GM21528 (cell line): ENCODE data around the gene HDAC11.
A peak's percentile ranks its signal among the peaks of the same experiment; 100 is the strongest.
"Not testable (repeated sequence)": the region's sequence is repeated elsewhere in the genome, so short reads cannot be mapped to it uniquely, and the experiment has no call there.

Source experiments
- ATAC-seq: cut with Tn5 transposase; IDR thresholded peaks from one replicate; pipeline ENCODE4 v1.9.1; 2021; ENCODE audit warnings: mild to moderate bottlenecking, moderate library complexity; ENCODE audit not compliant: unreplicated experiment, low FRiP score

The HDAC11 gene

DNA sequence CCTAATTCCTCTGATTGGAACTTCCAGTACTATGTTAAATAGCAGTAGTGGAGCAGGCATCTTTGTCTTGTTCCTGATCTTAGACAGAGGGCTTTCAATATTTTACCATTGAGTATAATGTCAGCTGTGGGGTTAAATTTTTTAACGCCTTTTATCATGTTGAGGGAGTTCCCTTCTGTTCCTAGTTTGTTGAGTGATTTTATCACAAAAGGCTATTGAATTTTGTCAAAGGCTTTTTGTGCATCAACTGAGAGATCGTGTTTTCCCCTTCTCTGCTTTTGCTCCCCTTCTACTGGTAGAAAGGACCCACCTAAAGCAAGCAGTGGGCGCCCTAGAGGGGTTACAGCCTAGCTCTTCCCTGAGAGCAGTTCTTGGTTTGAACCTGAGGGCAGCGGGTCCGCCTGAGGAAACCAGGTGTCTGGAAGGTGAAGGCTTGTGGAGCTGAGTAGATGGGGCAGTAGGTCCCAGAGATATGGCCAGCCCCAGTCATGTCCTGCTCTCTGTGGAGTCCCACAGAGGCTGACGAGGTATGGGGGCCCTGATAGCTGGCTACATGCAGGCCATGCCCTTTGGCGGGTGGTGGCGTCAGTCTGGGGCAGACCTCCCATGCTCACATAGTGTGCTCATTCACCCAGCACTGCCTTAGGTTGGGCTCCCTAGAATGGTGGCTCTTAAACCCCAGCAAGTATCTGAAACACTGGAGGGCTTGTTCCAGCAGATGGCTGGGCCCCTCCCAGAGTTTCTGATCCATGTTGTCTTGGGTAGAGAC is 11.3 kb downstream of the HDAC11 start:
- ATAC-seq, result no peak

DNA sequence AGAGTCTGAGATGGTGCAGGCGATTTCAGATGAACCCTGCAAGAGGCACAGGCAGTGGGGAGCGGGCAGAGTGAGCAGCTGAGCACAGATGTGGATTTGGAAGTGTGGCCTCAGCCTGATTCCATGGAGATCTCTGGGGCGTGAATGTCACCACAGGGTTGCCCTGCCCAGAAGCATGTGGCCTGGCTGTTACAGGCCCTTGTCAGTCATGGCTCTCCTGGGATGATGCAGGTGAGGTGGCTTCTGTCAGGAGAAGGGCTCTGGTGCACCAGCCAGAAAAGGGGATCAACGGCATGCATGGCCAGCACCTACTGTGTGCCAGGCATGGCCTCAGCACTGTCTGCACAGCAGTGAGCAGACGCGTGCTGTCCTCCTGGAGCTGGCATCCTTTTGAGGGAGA is 11.9 kb downstream of the HDAC11 start:
- no peak for ATAC-seq

DNA sequence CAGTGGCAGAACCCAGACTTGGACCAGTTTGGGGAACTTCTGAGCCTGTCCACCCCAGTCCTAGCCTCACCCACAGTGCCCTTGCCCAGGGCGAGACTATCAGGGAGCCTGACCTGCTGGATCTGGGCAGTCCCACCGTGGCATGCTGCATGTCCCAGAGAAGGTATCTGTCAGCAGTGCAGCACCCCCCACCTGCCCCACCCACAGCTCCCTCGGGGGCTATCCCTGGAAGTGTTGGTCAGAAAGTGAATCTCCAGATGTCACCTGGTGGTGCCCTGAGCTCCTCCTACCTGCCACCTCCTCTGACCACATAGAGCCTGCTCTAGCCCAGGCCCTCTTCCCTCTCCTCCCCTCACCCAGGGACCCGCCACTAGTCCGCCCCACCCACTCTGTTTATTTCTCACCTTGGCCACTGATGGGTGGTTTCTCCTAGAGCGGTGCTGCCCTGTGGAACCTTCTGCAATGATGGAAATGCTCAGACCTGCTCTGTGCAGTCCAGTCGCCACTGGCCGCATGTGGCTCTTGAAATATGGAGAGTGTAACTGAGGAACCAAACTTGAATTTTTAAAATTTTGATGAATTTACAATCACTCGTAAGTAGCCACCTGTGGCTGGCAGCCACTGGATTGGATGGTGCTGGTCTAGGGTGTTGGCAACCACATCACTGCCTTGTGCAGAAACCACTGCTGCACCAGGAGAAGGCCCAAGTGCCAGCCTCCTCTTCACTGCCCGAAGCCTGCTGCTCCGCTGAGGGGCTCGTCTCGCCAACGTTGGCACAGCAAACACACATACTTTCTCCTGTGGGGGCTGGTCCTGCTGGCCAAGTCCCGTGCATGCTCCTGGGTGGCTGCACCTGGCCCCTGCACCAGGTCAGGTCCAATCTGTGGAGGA is 13.1 kb downstream of the HDAC11 start:
- ATAC-seq, result no peak

DNA sequence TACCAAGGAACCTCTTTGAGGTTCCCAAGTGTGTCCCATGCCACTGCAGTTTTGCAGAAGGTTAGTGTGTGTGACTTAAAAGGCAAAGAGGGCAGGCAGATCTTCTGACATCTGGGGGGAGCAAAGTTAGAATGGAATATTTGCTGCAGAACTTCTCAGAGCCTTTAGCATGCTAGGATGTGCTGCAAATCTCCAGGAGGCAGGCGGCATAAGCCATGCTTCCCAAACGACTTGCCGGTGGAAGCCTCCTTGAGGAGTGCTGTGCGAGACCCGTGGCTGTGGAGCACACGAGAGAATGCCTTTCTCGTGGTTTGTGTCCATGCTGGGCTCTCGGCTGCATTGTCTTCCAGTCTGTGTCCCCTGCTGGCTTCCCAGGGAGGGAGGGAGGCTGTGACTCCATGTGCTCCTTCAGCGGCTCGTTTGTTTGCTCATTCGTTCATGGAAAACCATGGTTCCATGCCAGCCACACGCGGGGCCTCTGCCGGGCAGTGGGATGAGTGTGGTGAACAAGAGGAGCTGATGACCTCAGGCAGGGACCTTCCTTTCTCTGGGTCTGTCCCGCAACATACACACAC is 13.8 kb downstream of the HDAC11 start:
- no peak for ATAC-seq

DNA sequence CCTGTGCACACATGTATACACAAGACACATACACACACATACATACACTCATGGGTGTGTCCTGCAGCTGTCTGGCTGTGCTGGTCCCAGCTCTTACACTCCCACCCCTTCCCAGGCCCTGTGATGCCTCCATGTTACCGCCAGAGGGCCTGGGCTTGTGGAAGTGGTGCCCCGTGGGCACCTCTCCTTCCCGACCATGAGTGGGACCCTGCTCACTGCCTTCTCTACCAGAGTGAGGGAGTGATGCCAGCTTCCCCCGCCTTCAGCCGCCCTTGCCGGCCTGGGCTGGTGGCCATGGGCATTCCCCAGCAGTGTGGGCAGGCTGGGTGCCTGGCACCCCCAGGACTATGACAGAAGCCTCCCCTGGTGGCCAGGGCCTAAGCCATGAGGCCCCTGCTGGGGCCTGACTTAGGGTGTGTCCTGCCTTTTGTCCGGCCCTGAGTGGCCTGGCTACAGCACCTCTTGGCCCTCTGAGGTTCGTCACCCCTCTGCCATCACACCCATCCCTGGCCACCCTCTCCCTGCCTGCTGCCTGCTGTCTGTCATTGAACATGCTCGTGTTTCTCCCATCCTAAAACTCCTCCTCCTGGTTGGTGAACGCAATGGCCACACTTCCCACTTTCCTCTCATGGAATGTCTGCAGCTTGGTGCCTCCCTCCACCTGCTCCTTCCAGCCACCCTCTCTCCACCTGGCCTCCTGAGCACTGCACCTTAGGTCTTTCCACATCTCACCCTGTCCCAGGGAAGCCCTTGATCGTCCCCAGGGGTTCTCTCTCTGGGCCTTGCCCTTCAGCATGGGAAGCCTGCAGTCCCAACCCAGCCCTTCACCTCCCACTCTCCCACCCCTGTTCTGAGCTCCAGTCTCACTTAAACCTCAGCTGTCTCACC is 14.6 kb downstream of the HDAC11 start:
- no peak for ATAC-seq

DNA sequence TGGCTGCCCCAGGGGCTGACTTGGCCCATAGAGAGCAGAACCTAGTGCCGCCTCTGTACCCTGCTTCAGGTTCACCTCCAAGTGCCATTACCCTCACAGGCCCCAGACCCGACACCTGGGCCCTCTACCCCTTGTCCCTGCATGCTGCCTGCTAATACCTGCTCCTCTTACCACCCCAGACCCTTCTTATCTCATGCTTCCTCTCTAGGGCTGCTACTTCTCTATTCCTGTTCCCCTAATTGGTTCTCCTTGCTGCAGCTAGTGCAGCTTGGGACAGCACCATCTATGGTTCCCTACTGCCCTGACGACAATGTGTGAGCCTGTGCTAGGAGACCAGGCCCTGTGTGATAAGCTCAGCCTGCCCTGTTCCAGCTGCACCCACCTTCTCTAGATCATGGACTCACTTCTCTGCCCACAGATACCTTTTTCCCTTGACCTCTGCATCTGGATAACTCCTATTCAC is 15.3 kb downstream of the HDAC11 start:
- no peak for ATAC-seq

DNA sequence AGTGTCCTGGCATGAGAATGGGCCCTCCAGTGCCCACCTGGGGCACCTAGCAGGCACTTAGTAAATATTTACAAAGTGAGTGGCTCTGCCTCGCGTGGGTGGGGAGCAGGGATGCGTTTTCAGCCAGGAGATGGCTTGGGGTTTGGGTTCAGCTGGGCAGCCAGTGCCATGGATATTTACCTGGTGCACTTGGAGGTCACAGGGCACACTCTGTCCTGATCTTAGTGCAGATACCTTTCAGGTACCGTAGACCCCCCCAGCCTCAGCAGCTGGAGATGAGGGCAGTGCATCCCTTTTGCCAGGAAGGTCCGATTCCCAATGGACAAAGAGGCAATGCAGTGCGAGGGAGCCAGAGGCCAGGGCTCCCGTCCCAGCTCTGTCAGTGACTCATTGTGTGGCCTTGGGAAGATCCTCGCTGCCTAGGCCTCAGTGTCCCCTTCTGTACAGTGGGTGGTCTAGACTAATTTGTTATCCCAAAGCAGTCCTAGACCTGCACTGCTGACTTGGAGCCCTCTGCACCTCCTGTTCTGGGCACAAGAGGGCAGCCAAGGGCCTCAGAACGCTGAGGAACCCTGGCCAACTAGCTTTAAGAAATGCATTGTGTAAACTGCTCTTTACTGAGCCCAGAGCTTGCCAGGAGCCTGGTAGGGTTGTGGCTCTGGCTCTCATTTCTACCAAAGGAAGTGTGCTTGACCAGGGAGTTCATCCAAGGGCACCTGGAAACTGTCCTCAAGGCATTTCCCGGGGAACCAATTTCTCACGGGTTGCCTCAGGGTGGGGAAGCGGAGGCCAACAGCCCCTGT is 16.0 kb downstream of the HDAC11 start:
- ATAC-seq, result peak; percentile 68

DNA sequence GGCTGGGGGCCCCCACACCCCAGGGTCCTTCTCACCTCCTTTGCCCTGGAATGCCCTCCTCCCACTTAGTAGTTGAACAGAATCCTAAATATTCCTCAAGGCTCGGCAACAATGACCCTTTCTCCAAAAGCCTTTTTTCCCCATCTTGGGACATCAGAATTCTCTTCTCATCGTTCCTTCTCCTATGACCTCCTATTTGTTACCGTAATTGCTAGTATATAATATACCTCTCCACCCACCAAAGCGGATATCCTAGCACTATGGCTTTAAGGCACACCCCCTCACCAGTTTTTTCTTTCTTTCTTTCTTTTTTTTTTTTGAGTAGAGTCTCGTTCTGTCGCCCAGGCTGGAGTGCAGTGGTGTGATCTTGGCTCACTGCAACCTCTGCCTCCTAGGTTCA is 16.8 kb downstream of the HDAC11 start:
- no peak for ATAC-seq

DNA sequence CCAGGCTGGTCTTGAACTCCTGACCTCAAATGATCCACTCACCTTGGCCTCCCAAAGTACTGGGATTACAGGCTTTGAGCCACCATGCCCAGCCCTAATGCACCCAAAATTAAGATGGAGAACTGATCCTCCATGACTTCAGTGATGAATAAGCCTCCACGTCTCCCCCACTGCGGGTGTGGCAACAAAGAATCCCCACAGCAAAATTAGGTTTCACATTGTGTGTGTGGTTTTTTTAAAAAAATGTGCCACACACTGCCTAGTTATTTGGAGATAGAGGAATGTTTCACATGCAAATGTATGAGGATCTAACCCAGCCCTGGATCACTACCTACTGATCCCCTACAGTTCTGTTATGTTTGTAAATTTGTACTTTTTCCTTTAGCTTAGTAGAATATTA is 17.3 kb downstream of the HDAC11 start:
- ATAC-seq, result no peak

DNA sequence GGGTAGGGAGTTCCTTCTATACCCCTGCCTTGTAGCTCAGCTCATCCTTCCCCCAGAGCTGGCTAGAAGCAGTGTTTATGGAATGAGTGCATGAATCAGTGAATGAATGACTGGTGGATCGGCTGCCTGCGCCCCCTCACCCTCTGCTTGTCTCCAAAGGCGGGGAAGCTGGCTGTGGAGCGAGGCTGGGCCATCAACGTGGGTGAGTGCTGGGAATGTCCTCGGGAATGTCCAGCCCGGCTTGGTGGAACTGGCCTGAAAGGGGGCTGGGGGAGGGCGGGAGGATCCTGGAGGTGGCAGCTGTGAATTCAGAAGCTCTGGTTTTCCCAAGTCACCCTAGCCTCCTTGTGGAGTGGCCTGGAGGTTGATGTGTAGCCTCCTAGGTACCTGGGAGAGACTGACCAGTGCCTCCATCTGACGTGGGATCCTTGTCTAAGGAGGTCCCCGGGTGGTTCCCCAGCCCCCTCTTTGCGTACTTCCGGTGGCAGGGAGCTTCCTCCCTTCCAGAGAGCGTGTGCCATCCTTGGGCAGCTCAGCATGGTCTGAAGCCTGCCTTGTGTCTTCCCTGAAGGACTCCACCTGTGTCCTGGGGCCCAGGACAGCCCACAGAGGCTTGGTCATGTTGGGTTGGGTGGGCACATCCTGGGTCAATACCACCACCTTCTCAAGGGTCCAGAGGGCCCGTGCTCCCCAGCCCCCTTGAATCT is 18.4 kb downstream of the HDAC11 start:
- no peak for ATAC-seq

DNA sequence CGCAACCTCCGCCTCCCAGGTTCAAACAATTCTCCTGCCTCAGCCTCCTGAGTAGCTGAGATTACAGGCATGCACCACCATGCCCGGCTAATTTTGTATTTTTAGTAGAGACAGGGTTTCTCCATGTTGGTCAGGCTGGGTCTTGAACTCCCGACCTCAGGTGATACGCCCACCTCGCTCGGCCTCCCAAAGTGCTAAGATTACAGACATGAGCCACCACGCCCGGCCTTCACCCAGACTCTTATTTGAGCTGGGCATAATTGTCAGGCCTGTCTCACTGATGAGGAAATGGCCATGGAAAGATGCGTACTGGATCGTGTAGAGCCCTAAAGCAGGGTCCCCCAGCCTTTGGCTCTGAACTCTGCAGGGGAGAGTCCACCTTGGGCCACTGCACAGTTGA is 19.1 kb downstream of the HDAC11 start:
- not testable (repeated sequence) for ATAC-seq

DNA sequence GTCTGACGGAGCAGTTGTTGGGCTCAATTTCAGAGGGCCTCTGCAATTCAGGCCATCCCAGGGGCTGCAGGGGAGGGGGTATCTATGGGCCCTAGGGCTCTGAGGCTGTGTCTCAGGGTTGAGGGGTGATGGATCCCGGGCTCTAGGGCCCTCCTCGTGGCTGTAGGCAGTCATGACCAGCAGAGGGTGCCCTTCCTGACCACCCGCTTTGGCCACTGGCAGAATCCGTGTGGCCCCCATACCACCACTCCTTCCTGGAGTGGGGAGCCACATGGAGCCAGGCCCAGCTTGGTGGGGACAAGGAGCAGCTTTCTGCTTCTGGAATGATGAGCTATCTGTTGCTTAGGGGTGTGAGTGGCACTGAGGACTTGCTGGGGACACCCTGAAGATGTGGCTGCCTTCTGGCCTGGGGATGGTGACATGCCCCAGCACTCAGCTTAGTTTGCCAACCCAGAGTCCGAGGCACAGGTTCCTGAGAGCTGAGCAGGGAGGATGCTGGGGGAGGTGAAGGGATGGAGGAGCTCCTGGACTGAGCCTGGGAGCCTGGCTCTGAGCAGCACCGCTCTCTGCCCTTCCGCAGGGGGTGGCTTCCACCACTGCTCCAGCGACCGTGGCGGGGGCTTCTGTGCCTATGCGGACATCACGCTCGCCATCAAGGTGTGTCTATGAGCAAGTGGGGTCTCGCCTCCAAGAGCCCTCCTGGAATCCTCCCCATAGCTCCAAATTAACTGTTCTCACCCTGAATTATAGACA is 20.2 kb downstream of the HDAC11 start:
- no peak for ATAC-seq

DNA sequence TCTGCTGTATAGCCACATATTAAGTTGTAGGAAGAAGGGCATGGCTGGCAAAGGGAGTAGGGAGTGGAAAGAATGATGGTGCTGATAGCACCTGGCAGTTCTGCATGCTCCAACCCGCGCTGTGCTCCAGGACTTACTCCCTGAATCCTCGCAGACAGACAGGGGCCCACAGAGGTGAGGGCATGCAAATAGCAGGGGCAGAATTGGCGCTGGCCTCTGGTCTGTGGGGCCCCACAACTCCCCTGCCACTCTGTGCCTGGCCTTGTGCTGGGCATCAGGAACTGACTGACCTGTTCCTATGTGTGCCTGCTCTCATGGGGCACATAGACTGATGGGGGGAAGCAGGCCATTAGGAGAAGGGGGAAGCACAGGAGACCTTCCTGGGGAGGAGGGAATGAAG is 20.9 kb downstream of the HDAC11 start:
- no peak for ATAC-seq

DNA sequence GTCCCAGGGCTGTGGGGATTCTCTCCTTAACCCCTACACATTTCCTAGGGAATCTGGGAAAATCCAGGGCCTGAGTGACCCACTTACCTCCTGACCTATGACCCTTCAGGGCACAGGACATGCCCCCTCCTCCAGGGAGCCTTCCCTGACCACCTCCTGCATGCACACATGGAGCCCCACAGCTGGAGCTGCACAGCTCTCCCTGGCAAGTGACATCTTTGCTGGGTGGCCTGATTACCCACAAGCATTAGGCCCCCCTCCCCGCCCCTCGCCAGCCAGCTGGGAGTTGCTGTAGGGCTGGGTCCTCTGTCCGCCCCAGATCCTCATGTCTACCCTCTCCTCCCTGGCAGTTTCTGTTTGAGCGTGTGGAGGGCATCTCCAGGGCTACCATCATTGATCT is 21.4 kb downstream of the HDAC11 start:
- ATAC-seq, result no peak

DNA sequence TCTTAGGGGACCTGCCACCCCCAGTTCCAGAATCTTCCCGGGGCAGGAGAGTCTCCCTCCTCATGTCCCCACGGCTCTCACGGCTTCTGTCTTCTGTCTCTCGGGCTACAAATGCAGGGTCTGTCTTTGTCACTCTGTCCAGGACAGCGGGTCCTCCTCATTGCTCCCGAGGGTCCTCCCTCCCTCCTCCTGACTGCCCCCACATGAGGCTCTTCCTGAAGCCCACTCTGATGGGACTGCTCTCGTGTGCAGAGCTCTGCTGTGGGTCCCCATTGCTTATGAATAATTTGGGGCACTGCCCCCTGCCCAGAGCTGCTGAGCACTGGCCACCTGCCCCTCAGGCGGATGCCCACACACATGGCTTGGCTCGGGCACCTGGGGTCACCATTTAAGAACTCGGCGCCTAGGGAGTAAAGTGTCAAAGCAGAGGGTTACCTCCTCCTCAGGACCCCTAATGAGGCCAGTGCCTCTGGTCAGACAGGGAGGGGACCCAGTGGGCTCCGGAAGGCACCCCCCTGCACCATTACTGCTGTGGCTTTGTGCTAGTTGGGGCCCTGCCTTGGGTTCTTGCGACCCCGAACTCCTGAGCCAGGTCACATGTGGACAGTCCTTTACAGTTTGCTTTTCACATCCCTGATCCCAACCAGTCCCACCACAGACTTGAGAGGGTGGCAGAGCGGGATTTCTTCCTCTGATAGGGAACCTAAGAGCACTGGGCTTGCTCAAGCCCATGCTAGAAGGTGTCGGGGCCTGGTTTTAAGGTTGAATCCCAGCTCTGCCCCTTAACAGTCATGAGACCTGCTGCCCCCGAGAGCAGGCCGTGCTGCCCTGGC is 22.1 kb downstream of the HDAC11 start:
- no peak for ATAC-seq

DNA sequence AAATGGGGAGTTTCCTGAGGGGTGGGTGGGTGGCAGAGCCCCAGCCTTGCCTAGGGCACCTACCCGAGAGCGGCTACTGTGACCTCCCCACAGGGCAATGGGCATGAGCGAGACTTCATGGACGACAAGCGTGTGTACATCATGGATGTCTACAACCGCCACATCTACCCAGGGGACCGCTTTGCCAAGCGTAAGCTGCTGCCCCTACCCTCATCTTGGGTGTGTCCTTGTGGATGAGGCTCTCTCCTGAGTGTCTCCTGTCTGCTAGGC is 22.6 kb downstream of the HDAC11 start:
- no peak for ATAC-seq

DNA sequence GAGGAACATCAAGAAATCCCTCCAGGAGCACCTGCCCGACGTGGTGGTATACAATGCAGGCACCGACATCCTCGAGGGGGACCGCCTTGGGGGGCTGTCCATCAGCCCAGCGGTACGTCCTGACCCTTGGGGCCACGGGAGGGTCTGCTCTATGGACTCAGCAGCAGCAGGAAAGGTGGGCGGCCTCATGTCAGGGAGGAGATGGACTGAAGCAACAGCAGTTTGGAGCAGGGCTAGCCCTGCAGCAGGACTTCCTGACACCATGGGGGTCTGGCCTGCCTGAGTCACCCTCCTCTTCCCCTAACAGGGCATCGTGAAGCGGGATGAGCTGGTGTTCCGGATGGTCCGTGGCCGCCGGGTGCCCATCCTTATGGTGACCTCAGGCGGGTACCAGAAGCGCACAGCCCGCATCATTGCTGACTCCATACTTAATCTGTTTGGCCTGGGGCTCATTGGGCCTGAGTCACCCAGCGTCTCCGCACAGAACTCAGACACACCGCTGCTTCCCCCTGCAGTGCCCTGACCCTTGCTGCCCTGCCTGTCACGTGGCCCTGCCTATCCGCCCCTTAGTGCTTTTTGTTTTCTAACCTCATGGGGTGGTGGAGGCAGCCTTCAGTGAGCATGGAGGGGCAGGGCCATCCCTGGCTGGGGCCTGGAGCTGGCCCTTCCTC is 24.2 kb downstream of the HDAC11 start:
- ATAC-seq, result no peak
